ENCODE data around the gene KCNIP1.

GRCh38 chr5:170527991-170528390, 24.2 kb downstream of the KCNIP1 start:
- TF ChIP-seq CGGBP1 (CRISPR knock-in tag; IDR thresholded peaks at IDR 0.05) (no peak), POLR2AphosphoS5 (IDR thresholded peaks at IDR 0.05; ENCODE audit: control insufficient read depth, insufficient read depth, low read depth, low read length) (no peak), POLR2A (conservative IDR thresholded peaks at IDR 0.05) (no peak), TEAD2 (tag; IDR thresholded peaks at IDR 0.05) (no peak), HIVEP1 (CRISPR knock-in tag; IDR thresholded peaks at IDR 0.05) (no peak), MEF2D (tag; conservative IDR thresholded peaks at IDR 0.05; ENCODE audit: low read depth) (no peak), CREM (IDR thresholded peaks at IDR 0.05; ENCODE audit: low read depth) (no peak), ATF3 (IDR thresholded peaks at IDR 0.05) (no peak), ATF3 (CRISPR knock-in tag; conservative IDR thresholded peaks at IDR 0.05) (no peak), EGR1 (conservative IDR thresholded peaks at IDR 0.05) (no peak), ZNF3 (CRISPR knock-in tag; IDR thresholded peaks at IDR 0.05) (no peak), ZBTB33 (CRISPR knock-in tag; IDR thresholded peaks at IDR 0.05) (no peak)
